Mononuclear cell (primary cell): ENCODE measurements around the gene SPON1. TPM values are rescaled to one million over a fixed set of nuclear protein-coding genes. Genes with fewer than 3 reads are reported as not detected.
"Not testable (repeated sequence)": the region's sequence is repeated elsewhere in the genome, so short reads cannot be mapped to it uniquely, and the experiment has no call there.

Experiments
- H3K27me3 ChIP-seq: 2 replicates; pipeline ENCODE4 v1.6.0; 2011; ENCODE audit warnings: low read length, control low read depth; ENCODE audit not compliant: insufficient read depth
- H3K4me1 ChIP-seq: 2 replicates; pipeline ENCODE4 v1.5.1; 2011; ENCODE audit warnings: mild to moderate bottlenecking, low read length, control low read depth; ENCODE audit not compliant: insufficient read depth
- H3K4me3 ChIP-seq: 2 replicates; pipeline ENCODE4 v1.5.1; 2011; ENCODE audit warnings: mild to moderate bottlenecking, low read length, moderate library complexity
- H3K9me3 ChIP-seq: 2 replicates; pipeline ENCODE4 v1.5.1; 2011; ENCODE audit warnings: low read depth, mild to moderate bottlenecking, control low read depth, low read length
- total RNA-seq: library from RNA; depleted of rRNA; stranded (reverse); fragments of >200 nt; gene quantifications from one replicate; pipeline ENCODE4 v1.2.3, GENCODE V29; 2012

The SPON1 gene
- total RNA-seq, 1 donor, result 0.94 TPM

DNA sequence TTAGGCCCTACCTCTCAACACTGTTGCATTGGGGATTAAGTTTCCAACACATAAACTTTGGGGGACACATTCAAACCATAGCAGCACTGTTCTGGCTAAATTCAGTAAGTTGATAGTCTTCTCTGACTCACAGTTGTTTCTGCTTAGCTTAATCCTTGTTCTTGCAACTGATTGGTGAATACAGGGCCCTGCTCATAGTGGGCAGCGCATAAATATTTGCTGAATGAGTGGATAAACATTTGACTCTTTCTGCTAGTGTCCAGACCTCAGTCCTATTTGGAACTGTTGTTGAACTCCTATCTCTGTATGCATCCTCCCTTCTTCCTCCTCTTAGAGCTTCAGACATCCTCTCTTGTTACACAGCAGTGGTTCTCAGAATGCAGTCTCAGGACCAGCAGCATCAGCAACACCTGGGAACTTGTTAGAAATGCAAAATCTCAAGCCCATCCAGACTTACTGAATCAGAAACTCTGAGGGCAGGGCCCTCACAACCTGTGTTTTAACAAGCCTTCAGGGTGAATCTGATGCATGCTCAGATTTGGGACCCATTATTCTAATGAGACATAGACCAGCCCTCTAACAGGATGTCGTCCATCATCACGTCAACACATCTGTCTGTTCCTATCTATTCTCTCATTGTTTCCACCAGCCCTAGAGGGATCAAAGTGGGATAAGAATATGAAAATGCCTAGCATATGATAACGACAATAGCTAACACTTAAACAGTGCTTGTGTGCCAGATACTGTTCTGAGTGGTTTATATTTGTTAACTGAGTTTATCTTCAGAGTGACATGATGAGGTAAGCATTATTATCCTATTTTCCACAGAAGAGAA, 22.3 kb downstream of the SPON1 start:
- Histone ChIP-seq H3K9me3 (no peaks in the 10 kb centered on the region), H3K4me1 (no peaks in the 10 kb centered on the region), H3K27me3 (no peaks in the 10 kb centered on the region), H3K4me3 (no peak overlapping the region)

DNA sequence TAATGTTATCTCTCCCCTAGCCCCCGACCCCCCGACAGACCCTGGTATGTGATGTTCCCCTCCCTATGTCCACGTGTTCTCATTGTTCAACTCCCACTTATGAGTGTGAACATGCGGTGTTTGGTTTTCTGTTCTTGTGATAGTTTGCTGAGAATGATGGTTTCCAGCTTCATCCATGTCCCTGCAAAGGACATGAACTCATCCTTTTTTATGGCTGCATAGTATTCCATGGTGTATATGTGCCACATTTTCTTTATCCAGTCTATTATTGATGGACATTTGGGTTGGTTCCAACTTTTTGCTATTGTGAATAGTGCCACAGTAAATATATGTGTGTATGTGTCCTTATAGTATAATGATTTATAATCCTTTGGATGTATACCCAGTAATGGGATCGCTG, 24.2 kb downstream of the SPON1 start:
- not testable (repeated sequence) for H3K27me3 ChIP-seq

DNA sequence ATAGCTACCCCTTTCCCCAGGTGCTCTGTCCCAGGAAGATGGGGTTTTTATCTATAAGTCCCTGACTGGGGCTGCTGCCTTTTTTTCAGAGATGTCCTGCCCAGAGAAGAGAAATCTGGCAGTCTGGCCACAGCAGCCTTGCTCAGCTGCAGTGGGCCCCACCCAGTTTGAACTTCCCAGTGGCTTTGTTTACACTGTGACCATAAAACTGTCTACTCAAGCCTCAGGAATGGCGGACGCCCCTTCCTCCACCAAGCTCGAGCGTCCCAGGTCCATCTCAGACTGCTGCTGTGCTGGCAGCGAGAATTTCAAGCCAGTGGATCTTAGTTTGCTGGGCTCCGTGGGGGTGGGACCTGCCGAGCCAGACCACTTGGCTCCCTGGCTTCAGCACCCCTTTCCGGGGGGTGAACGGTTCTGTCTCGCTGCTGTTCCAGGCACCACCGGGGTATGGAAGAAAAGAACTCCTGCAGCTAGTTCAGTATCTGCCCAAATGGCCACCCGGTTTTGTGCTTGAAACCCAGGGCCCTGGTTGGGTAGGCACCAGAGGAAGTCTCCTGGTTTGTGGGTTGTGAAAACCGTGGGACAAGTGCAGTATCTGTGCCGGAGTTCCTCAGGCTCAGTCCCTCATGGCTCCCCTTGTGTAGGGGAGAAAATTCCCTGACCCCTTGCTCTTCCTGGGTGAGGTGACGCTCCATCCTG, 29.8 kb downstream of the SPON1 start:
- H3K27me3 ChIP-seq, H3K9me3 ChIP-seq, H3K4me1 ChIP-seq, H3K4me3 ChIP-seq: not testable (repeated sequence)

More for the DNA sequence above, 24.2 kb downstream of the SPON1 start:
- not testable (repeated sequence) for H3K4me1 ChIP-seq, H3K9me3 ChIP-seq, H3K4me3 ChIP-seq

DNA sequence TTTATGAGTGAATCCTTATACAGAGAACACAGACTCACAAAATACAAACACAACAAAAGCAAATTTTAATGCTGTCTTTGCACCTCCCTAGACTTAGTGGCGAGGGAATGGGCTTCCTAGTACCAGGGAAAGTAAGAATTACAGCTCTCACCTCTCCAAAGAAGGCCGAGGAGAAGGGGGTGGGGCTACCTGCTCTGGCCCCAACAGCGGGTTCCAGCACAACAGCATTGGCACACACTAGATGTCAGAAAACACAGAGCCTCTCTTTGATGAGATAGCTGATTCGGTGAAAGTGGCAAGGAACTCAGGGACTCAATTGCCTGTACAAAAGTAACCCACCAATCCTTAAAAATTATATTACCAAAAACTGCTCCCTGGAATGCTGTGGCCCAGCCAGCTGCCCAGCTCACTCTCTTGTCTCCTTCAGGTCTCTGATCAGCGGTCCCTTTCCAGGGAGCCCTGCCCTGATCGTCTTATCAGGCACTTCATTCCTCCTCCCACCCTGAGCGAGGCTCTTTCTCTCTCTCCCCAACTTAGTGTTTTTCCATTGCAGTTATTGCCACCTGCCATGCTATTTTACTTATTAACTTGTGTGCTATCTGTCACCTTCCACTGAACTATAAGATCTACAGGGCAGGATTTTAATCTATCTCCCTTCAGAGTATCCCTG, 30.7 kb downstream of the SPON1 start:
- H3K27me3 ChIP-seq, result no peaks in the 10 kb centered on the region
- H3K4me1 ChIP-seq, result no peaks in the 10 kb centered on the region
- no peak overlapping the region for H3K4me3 ChIP-seq
- H3K9me3 ChIP-seq, result no peaks in the 10 kb centered on the region

DNA sequence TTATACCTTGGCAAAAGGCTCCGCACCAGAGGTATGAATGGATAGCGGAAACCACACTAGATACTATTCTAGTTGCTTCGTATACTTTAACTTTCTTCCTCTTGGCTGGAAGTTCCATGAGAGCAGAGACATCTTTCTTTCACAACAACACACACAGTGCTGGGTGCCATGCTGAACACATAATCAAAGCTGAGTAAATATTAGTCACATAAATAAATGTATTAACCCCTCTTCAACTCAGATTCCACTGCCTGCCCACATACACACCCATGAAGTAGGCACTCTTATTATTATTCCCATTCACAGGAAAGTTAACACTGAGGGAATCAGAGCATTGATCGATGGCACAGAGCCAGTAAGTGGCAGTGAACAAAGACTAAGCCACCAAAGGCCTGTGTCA, 35.4 kb downstream of the SPON1 start:
- Histone ChIP-seq H3K4me3 (no peak overlapping the region), H3K9me3 (no peaks in the 10 kb centered on the region), H3K4me1 (no peaks in the 10 kb centered on the region), H3K27me3 (no peaks in the 10 kb centered on the region)

DNA sequence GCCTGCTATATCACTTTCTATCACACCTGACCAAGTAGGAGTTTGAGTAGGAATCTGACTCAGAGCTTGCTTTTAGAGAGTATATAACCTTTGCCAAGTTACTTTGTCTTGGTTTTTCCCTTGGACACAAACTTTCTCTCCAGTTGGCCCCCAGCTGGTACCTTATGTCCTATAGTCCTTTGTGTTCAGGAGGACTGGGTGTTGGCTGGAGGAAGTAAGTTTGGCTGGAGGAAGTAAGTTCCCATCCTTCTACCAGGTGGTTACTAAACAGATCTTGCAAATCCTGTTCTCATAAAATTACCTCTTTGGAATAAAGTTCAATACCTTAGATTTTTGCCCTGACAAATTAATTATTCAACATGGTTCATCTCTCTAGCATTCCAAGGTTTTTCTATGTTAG, 37.2 kb downstream of the SPON1 start:
- H3K9me3 ChIP-seq, result no peaks in the 10 kb centered on the region
- H3K27me3 ChIP-seq, result no peaks in the 10 kb centered on the region
- no peak overlapping the region for H3K4me3 ChIP-seq
- no peaks in the 10 kb centered on the region for H3K4me1 ChIP-seq

DNA sequence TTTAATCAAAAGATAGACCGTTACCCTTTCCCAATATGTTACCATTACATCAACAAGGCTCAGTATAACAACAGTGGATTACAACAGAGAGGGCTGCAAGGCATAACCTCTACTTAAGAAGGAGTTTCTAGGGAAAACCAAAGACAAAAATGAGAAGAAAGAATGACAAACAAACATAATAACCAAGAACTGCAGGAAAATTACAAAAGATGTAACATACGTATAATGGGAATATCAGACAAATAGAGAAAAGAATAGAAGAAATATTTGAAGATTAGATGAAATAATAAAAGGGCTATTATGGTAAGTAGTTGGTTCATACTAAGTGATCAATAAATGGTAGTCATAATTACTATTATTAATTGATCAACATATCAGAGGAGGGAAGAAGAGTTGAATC, 39.1 kb downstream of the SPON1 start:
- no peak overlapping the region for H3K4me3 ChIP-seq
- H3K27me3 ChIP-seq, result no peaks in the 10 kb centered on the region
- no peaks in the 10 kb centered on the region for H3K4me1 ChIP-seq
- H3K9me3 ChIP-seq, result no peaks in the 10 kb centered on the region

DNA sequence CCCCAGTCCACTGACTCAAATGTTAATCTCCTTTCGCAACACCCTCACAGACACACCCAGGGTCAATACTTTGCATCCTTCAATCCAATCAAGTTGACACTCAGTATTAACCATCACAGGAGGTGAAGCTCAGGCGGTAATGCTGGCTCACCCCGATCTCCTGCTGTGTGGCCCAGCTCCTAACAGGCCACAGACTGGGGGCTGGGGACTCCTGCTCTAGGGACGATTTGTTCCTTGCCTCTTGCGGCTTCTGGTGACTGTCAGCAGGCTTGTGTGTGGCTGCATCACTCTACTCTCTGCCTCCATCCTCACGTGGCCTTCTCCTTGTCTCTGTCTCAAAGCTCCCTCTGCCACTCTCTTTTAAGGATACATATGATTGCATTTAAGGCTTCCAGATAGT, 45.0 kb downstream of the SPON1 start:
- Histone ChIP-seq H3K27me3 (no peaks in the 10 kb centered on the region), H3K4me1 (no peaks in the 10 kb centered on the region), H3K9me3 (no peaks in the 10 kb centered on the region)

DNA sequence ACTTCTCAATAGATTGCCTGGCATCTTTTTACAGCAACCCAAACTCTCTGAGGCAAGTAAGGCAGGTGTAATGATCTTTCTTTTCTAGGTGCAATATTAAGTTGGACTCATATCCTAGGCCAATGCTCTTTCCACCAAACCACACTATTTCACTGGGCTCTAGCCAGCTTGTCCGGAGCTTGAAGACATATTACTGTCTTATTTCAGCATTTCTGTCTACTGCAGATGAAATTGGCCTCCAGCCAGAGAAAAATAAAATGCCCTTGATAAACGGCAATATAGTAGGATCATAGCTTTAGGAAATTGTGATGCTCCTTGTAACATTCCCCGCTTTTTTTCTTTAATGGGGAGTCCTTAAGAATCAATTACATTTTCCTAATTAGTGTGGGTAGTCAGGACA, 48.1 kb downstream of the SPON1 start:
- no peaks in the 10 kb centered on the region for H3K27me3 ChIP-seq
- no peaks in the 10 kb centered on the region for H3K9me3 ChIP-seq
- H3K4me3 ChIP-seq, result no peak overlapping the region
- H3K4me1 ChIP-seq, result no peaks in the 10 kb centered on the region

More for the DNA sequence above, 45.0 kb downstream of the SPON1 start:
- H3K4me3 ChIP-seq, result no peak overlapping the region

DNA sequence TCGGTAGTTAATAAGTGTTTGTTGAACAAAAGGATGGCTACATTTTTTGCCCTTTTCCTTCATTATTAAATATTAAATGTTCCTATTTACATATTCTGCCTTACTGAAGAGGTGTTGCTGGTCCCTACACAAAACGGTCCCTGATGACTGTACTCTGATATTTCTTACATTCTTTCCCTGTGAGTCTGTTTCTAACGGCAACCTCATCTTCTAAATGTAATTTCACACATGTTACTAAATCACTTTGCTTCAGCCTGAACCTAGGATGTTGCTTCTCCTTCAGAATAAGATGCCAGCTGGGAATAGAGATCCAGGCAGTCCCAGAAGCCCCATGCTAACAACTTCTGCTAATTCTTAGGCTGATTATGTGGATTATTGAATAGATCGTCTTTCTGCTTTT, 50.3 kb downstream of the SPON1 start:
- Histone ChIP-seq H3K4me3 (no peak overlapping the region), H3K4me1 (no peaks in the 10 kb centered on the region), H3K9me3 (no peaks in the 10 kb centered on the region), H3K27me3 (no peaks in the 10 kb centered on the region)

DNA sequence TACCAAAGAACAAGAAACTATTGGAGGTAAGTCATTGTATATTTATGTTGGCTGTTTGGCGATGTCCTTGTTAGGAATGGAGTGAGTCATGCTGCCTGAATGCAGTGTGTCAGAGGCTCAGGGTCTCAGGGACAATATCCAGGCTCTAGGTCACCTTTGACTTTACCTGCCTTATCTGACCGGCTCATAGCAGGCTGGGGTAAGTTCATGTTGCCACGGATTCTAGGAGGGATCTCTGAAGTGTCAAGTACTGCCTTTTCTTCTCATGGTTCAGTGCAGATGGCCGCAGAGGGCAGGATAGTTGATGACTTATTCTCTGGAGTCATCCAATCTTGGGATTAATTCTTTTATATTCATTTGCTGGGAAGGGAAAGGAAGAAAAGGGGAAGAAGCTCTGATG, 53.2 kb downstream of the SPON1 start:
- no peaks in the 10 kb centered on the region for H3K4me1 ChIP-seq
- no peak overlapping the region for H3K4me3 ChIP-seq
- H3K9me3 ChIP-seq, result no peaks in the 10 kb centered on the region
- H3K27me3 ChIP-seq, result peaks cover 2% of the 10 kb centered on the region

DNA sequence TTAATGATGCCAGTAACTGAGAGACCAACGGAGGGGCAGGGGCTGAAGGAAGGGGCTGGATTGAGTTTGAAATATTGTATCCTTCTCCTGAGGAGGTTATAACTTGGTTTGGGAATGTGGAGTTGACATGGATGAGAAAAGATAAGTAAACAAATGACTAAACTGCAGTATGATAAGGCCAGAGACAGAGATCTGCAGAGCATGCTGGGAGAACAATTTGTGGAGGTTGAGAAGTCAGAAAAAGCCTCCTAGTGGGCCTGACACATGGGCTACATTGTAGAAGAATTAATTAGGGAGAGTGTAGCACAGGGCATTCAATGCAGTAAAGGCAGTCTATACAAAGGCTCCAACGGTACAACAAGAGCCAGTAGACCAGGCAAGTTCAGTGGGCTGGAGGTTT, 55.9 kb downstream of the SPON1 start:
- no peak overlapping the region for H3K4me3 ChIP-seq
- no peaks in the 10 kb centered on the region for H3K4me1 ChIP-seq
- peaks cover 2% of the 10 kb centered on the region for H3K27me3 ChIP-seq
- no peaks in the 10 kb centered on the region for H3K9me3 ChIP-seq

DNA sequence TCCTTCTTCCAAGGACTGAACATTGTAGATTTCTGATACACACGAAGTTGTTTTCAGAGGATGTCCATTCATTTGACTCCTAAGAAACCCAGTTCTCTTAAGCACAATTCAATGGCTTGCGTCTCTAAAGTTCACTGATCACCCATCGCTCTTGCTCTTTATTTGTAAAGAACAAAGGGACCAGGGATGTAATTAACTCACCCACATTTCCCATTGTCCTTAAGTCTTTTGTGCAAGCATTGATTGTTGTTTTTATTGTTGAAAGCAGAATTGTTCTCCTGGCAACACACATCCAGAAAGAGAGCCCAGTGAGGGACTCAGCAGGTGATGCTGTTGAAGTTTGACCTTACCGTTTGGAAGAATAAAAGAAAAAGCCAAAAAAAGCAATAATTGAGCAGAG, 59.2 kb downstream of the SPON1 start:
- H3K9me3 ChIP-seq, result no peaks in the 10 kb centered on the region
- no peaks in the 10 kb centered on the region for H3K4me1 ChIP-seq
- H3K27me3 ChIP-seq, result peaks cover 2% of the 10 kb centered on the region
- H3K4me3 ChIP-seq, result no peak overlapping the region

DNA sequence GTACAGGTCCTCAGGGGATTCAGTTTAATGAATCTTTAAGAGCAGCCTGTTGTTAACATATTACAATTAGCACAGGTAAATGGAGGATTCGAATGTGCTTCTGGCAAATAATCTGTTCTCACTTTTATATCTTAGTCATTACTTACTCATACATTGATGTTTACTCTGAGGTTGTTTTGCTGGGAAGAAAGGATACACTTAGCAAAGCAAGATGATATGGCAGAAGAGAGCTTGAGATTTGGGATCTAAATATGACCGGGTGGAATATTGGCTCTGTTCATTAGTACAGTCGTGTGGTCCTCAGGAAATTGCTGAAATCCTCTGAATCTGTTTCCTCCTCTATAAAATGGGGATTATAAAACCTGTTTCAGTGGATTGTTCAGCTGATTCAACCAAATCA, 59.7 kb downstream of the SPON1 start:
- no peaks in the 10 kb centered on the region for H3K9me3 ChIP-seq
- H3K27me3 ChIP-seq, result peaks cover 2% of the 10 kb centered on the region
- H3K4me3 ChIP-seq, result no peak overlapping the region

DNA sequence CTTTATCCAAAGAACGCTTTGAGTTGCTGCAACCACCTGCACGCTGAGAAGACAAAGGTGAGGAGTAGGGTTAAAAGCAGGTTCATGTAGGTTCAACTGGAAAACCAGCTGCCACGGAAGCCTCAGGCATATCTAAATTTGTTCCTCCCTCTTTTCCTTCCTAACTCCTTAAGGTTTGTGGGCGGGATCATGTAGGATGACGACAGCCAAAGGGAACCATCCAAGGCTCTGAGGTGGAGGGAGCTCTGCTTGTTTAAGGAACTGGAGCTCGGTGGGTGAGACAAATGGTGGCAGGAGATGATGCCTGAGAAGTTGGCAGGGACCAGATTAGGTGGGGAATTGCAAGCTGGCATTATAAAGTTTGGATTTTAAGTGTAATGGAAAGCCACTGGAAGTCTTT, 60.3 kb downstream of the SPON1 start:
- Histone ChIP-seq H3K27me3 (peaks cover 2% of the 10 kb centered on the region), H3K4me3 (no peak overlapping the region), H3K4me1 (no peaks in the 10 kb centered on the region), H3K9me3 (no peaks in the 10 kb centered on the region)

More for the DNA sequence above, 59.7 kb downstream of the SPON1 start:
- H3K4me1 ChIP-seq, result no peaks in the 10 kb centered on the region
